CD4-positive, CD25-positive, alpha-beta regulatory T cell (primary cell): ENCODE measurements around the gene PHACTR1. TPM values are rescaled to one million over a fixed set of nuclear protein-coding genes. Genes with fewer than 3 reads are reported as not detected.

Experiments used
- ATAC-seq, 2 donors: fragments of 150-1000 bp; cut with Tn5 transposase; one replicate each; pipeline ENCODE4 v1.10.0; 2021; ENCODE audit warnings: low read depth in 2 of 2, moderate number of reproducible peaks in 2 of 2, moderate library complexity in 1 of 2
- DNase-seq, 3 donors: peaks; one replicate each; pipeline versions ENCODE4 v3.0.0 to v3.0.0-alpha.2; 2012 to 2022; ENCODE audit warnings: mixed read lengths in 1 of 3
- H3K27ac ChIP-seq: one replicate; pipeline ENCODE4 v1.7.0; 2013; ENCODE audit warnings: mild to moderate bottlenecking, low read length; ENCODE audit not compliant: insufficient read depth, poor library complexity, severe bottlenecking
- H3K27me3 ChIP-seq: one replicate; pipeline ENCODE4 v1.7.0; 2013; ENCODE audit warnings: low read length; ENCODE audit not compliant: control insufficient read depth, insufficient read depth
- H3K36me3 ChIP-seq: one replicate; pipeline ENCODE4 v1.7.0; 2013; ENCODE audit warnings: mild to moderate bottlenecking, low read length, moderate library complexity; ENCODE audit not compliant: control insufficient read depth, insufficient read depth
- H3K4me1 ChIP-seq: 2 replicates; pipeline ENCODE4 v1.7.0; 2013; ENCODE audit warnings: mild to moderate bottlenecking, low read length; ENCODE audit not compliant: insufficient read depth, control insufficient read depth, poor library complexity, severe bottlenecking
- H3K4me3 ChIP-seq: one replicate; pipeline ENCODE4 v1.7.0; 2013; ENCODE audit warnings: low read depth, mild to moderate bottlenecking, low read length, moderate library complexity
- H3K9me3 ChIP-seq, 2 experiments: 1 replicate in 1 of 2; 2 replicates in 1 of 2; pipeline ENCODE4 v1.7.0; 2013; ENCODE audit warnings: low read length in 2 of 2, mild to moderate bottlenecking in 1 of 2, moderate library complexity in 1 of 2; ENCODE audit not compliant: control insufficient read depth in 2 of 2
- H3K27ac Mint-ChIP-seq, 3 donors: one replicate each; pipeline ENCODE4 v1.8.0; 2020 to 2022; ENCODE audit warnings: mild to moderate bottlenecking in 3 of 3, mixed read lengths in 3 of 3, moderate library complexity in 2 of 3
- H3K27me3 Mint-ChIP-seq: one replicate; pipeline ENCODE4 v1.8.0; 2022; ENCODE audit warnings: mild to moderate bottlenecking, mixed read lengths
- H3K36me3 Mint-ChIP-seq: one replicate; pipeline ENCODE4 v1.8.0; 2020; ENCODE audit warnings: mixed read lengths
- H3K4me1 Mint-ChIP-seq, 4 donors: one replicate each; pipeline ENCODE4 v1.8.0; 2020 to 2022; ENCODE audit warnings: mixed read lengths in 4 of 4, mild to moderate bottlenecking in 1 of 4
- H3K4me3 Mint-ChIP-seq, 4 donors: one replicate each; pipeline ENCODE4 v1.8.0; 2020 to 2022; ENCODE audit warnings: mild to moderate bottlenecking in 4 of 4, mixed read lengths in 4 of 4, moderate library complexity in 3 of 4
- H3K9me3 Mint-ChIP-seq, 7 donors: one replicate each; pipeline ENCODE4 v1.8.0; 2020 to 2022; ENCODE audit warnings: mixed read lengths in 7 of 7, mild to moderate bottlenecking in 3 of 7, moderate library complexity in 2 of 7
- polyA plus RNA-seq, 4 donors: library from polyadenylated mRNA; unstranded; fragments of 300-500 nt; fragmentation: Illumina TruSeq; gene quantifications; one replicate each; pipeline ENCODE4 v1.2.3, GENCODE V29; 2021
- total RNA-seq: library from RNA; stranded (reverse); gene quantifications from one replicate; pipeline ENCODE4 v1.2.3, GENCODE V29; 2022

Gene PHACTR1
- total and polyA plus RNA-seq, 5 donors from 2014 or later = 0.28 to 1.6 (median 0.38) TPM

- DNase-seq = no peak
- Mint-ChIP-seq H3K27me3 (peaks cover 4% of the 10 kb centered on the region), H3K9me3 (no peaks in the 10 kb centered on the region), H3K4me1 (peaks cover 15 to 38% (median 22%) of the 10 kb centered on the region in 4 donors), H3K4me3 (peak overlapping the region; percentile 95 to 98 (median 96)), H3K36me3 (peaks cover 18% of the 10 kb centered on the region), H3K27ac (peak overlapping the region; percentile 96 to 98 (median 97))
- Histone ChIP-seq H3K4me3 (peak overlapping the region; percentile 87), H3K27ac (peak overlapping the region; percentile 83), H3K9me3 (no peaks in the 10 kb centered on the region), H3K4me1 (peaks cover 19% of the 10 kb centered on the region), H3K36me3 (peaks cover 13% of the 10 kb centered on the region), H3K27me3 (no peaks in the 10 kb centered on the region)
- ATAC-seq = peak in 1 of 2 donors; percentile 2
Observed at GRCh38 chr6:13328875-13329183, 612.3 kb downstream of the PHACTR1 start.

GRCh38 chr6:13331516-13332348 lies 615.2 kb downstream of the PHACTR1 start:
- Mint-ChIP-seq H3K4me1 (peaks cover 10 to 31% (median 18%) of the 10 kb centered on the region in 4 donors), H3K36me3 (peaks cover 3% of the 10 kb centered on the region), H3K27ac (peak overlapping the region in 2 of 3 donors; percentile 24 to 53), H3K4me3 (peak overlapping the region in 2 of 4 donors; percentile 75 to 76), H3K27me3 (peaks cover 4% of the 10 kb centered on the region), H3K9me3 (no peaks in the 10 kb centered on the region)
- Histone ChIP-seq H3K9me3 (no peaks in the 10 kb centered on the region), H3K27me3 (no peaks in the 10 kb centered on the region), H3K36me3 (no peaks in the 10 kb centered on the region), H3K27ac (no peak overlapping the region), H3K4me3 (no peak overlapping the region), H3K4me1 (peaks cover 19% of the 10 kb centered on the region)
- ATAC-seq (no peak), DNase-seq (peak in 2 of 3 donors; percentile 40 to 56)

GRCh38 chr6:13332349-13332706 lies 615.8 kb downstream of the PHACTR1 start:
- H3K27me3 Mint-ChIP-seq = peaks cover 4% of the 10 kb centered on the region
- no peak overlapping the region for H3K4me3 Mint-ChIP-seq
- ATAC-seq = no peak
- Histone ChIP-seq H3K9me3 (no peaks in the 10 kb centered on the region), H3K4me3 (no peak overlapping the region), H3K27me3 (no peaks in the 10 kb centered on the region), H3K4me1 (peaks cover 15% of the 10 kb centered on the region), H3K27ac (no peak overlapping the region), H3K36me3 (no peaks in the 10 kb centered on the region)
- no peak overlapping the region for H3K27ac Mint-ChIP-seq
- peaks cover 6 to 26% (median 15%) of the 10 kb centered on the region in 4 donors for H3K4me1 Mint-ChIP-seq
- DNase-seq = no peak
- H3K9me3 Mint-ChIP-seq = no peaks in the 10 kb centered on the region
- peaks cover 3% of the 10 kb centered on the region for H3K36me3 Mint-ChIP-seq

- no peaks in the 10 kb centered on the region for H3K36me3 ChIP-seq
- ATAC-seq (no peak), DNase-seq (no peak)
- H3K36me3 Mint-ChIP-seq = no peaks in the 10 kb centered on the region
- no peaks in the 10 kb centered on the region for H3K9me3 ChIP-seq
- no peaks in the 10 kb centered on the region for H3K9me3 Mint-ChIP-seq
- peaks cover 0 to 7% (median 4%) of the 10 kb centered on the region in 4 donors for H3K4me1 Mint-ChIP-seq
- H3K27ac ChIP-seq = no peak overlapping the region
- H3K4me3 ChIP-seq = no peak overlapping the region
- no peaks in the 10 kb centered on the region for H3K27me3 ChIP-seq
- peaks cover 2% of the 10 kb centered on the region for H3K27me3 Mint-ChIP-seq
- peak overlapping the region in 2 of 3 donors; percentile 43 to 52 for H3K27ac Mint-ChIP-seq
- no peaks in the 10 kb centered on the region for H3K4me1 ChIP-seq
- no peak overlapping the region for H3K4me3 Mint-ChIP-seq
Observed at GRCh38 chr6:13334953-13335352, 618.4 kb downstream of the PHACTR1 start.

GRCh38 chr6:13336553-13336952 lies 620.0 kb downstream of the PHACTR1 start:
- ATAC-seq (peak; percentile 71 to 72), DNase-seq (peak; percentile 54 to 72 (median 66))
- no peaks in the 10 kb centered on the region for H3K4me1 ChIP-seq
- Mint-ChIP-seq H3K9me3 (peaks cover 0 to 4% (median 0%) of the 10 kb centered on the region in 7 donors), H3K4me1 (peaks cover 0 to 6% (median 4%) of the 10 kb centered on the region in 4 donors), H3K27ac (no peak overlapping the region), H3K36me3 (no peaks in the 10 kb centered on the region), H3K4me3 (no peak overlapping the region), H3K27me3 (peaks cover 4% of the 10 kb centered on the region)
- peaks cover 2% of the 10 kb centered on the region for H3K27me3 ChIP-seq
- H3K36me3 ChIP-seq = no peaks in the 10 kb centered on the region
- no peak overlapping the region for H3K27ac ChIP-seq
- no peaks in the 10 kb centered on the region for H3K9me3 ChIP-seq
- H3K4me3 ChIP-seq = no peak overlapping the region

GRCh38 chr6:13338038-13338437 lies 621.5 kb downstream of the PHACTR1 start:
- Histone ChIP-seq H3K9me3 (no peaks in the 10 kb centered on the region), H3K4me3 (no peak overlapping the region), H3K27me3 (peaks cover 2% of the 10 kb centered on the region), H3K27ac (no peak overlapping the region), H3K4me1 (no peaks in the 10 kb centered on the region), H3K36me3 (no peaks in the 10 kb centered on the region)
- Mint-ChIP-seq H3K27me3 (peaks cover 4% of the 10 kb centered on the region), H3K36me3 (no peaks in the 10 kb centered on the region), H3K27ac (no peak overlapping the region), H3K4me3 (no peak overlapping the region), H3K9me3 (peaks cover 0 to 9% (median 0%) of the 10 kb centered on the region in 7 donors), H3K4me1 (peaks cover 0 to 6% (median 2%) of the 10 kb centered on the region in 4 donors)
- no peak for DNase-seq
- ATAC-seq = no peak
